Cerebellar nuclear complex (tissue), 1 donor: ENCODE measurements around the gene WSCD2.
"Not testable (repeated sequence)": the region's sequence is repeated elsewhere in the genome, so short reads cannot be mapped to it uniquely, and the experiment has no call there.

Source experiments
- DNase-seq, 2 experiments: peaks; one replicate each; lab custom pipeline; 2025; lab: John Stamatoyannopoulos, UW

WSCD2 gene

DNA sequence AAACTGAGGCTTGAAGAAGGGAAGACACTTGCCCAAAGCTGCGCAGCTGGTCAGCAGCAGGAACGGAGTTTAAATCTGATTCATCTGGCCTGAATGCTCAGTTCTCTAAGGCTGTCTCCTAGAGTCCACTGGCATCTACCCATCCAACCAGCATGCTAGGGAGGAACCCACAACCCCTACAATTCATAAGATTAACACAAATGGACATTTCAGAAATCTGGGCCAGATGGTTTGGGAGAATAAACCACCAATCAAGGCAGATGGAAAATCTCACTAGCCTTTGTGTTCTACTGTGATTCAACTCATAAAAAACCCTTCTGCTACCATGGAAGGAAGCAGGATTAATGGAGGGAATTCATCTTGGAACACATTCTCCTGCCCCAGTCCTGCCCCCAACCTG is 67.8 kb downstream of the WSCD2 start:
- DNase-seq, result no peak

DNA sequence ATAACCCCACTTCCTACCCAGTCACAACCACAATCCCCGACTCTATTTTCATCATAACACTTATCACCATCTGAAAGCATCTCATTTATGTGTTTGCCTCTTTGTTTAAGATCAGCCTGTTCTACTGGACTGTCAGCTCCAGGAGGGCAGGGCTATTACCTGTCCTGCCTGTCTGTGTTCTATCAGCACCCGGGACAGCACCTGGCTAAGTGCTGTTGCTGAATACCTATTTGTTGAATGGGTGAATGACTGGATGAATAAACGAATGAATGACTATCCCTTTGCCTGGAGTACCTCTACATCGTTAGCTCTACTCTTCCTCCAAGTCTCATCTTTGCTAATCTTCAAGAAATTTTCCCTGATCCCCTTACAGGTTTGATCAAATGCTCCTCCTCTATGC is 69.0 kb downstream of the WSCD2 start:
- no peak for DNase-seq

DNA sequence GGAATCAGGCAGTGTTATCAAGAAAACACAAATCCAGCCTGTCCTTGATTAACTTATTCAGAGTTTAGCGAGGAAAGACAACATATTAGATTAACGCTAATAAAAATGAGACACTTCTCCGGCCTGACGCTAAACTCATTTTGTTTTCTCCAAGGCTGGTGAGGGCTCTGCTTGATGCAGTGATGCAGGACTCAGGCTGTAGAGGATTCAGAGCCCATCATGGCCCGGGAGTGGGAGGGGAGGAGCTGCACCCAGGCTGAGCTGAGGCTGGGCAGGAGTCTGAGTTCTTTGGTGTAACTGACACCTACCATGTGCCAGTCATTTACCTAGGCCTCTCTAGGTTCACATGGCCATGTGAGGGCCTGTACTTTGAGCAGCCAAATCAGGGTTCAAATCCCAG is 70.0 kb downstream of the WSCD2 start:
- DNase-seq, result no peak

DNA sequence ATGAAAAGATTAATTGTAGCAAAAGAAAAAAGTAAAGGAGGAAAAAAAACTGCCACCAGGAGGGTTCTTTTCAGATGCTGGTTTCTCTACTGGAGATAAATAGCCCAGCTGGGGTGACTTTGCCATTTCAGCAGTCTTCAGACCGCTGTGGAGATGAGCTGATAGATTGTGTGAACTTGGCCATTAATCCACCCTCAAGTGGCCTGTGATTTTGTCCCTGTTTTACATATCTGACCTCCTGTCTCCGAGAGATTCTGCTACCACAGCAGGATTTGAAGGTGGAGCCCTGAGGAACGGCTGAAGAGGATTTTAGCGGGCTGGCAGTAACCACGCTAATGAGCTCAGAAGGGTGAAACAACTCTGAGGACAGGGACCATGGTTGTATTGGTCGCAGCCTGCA is 72.7 kb downstream of the WSCD2 start:
- DNase-seq, result no peak

DNA sequence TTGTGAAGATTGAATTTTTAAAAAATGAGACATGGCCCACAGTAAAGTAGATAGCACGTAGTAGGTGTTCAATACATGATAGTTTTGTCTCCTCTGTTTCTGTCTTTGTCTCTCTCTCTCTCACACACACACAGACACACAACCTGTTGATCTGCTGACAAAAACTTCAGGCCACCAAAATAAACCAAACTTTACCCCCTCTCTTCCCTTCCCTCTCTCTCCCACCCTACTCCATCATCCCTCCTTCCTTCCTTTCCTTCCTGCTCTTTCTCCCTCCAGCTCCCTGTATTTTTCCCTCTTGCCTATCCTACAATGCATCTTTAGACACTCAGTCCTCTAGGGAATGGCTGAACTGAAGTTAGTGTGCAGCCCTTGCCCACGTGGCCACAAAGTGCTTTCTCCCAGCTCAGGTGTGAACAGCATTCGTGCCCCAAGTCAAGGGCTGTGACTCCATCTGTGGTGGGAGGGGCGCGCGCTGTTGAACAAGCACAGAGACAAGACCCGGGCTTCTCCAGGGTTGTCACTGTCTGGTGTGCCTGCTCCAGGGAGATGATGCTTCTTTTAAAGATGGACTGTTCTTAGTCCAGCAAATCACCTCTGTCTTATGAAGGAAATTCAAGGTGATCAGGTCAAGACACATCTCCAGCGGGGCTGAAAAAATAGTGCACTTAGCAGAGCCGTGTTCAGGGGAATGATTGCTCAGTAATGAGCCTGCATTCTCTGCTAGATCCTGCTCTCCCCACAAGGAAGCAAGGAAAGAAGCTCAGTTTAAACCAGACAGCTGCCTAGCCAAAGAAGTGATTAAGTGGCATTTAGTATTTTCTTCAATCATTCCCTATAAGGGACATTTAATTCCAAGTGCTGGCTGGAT is 75.3 kb downstream of the WSCD2 start:
- DNase-seq, result no peak

DNA sequence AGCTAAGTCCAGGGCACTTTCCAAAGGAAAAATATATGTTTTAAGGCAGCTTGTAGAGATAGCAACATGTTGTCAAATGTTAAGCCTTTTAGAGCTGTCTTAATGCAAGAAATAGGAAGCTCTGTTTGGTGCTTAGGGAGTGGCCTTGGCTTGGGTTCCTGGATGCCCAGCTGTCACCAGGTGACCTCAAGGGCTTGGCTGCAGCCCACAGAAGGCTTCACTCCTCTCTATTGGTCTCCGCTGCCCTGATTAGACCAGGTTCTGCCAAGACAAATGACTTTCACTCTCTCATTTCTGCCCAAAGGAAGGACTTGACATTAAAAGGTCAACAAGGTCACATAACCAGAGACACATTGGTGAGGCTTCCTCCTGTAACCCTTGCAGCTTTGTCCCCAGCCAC is 76.8 kb downstream of the WSCD2 start:
- no peak for DNase-seq

DNA sequence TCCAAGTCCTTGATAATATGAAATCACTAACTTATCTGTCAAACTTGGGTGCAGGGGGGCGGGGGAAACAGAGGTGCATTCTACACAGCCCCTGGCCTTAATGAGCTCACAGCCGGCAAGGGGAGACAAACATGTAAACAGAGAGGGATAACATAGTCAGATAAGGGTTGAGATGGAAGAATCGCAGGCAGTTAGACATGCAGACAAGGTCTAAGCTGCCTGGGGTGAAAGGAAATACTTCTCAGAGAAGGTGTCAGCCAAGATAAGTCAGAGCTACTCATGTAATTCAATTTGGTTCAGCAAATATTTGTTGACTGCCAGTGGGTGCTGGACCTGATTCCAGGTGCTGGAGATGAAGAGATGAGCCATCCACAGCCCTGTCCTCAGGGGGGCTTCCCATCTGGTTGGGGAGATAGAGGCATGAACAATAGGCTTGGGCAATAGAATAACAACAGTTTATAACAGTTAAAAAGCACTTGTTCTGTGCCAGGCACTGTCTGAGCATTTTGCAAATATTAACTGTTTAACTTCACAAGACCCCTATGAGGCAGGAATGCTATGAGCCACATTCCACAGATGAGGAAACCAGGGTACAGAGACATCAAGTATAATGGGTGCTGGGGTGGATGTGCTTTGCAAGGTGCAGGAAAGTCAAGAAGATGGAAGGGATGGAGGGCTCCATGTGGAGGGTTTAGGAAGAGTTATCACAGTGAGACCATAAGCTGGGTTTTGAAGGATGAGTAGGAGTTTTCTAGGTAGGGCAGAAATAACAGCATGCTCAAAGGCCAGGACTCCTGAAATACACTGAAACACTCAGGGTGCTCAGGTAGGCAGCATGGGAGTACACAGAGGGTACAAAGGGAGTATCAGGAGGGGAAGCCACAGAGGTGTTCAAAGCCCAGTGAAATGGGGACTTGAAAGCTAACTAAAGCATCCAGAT is 79.0 kb downstream of the WSCD2 start:
- no peak for DNase-seq

DNA sequence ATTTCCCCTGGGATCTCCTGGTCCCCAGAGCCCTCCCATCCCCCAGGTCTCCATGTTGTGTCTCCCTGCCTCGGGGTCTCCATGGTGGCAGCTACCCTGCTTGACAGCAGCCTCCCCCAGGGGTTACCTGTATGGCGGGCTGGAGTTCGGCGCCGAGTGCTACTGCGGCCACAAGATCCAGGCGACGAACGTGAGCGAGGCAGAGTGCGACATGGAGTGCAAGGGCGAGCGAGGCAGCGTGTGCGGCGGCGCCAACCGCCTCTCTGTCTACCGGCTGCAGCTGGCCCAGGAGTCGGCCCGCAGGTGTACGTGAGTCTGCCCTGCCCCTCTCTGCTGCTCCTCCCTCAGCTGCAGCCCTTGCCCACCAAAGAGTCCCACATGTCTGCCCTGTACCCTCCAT is 80.9 kb downstream of the WSCD2 start:
- no peak for DNase-seq

DNA sequence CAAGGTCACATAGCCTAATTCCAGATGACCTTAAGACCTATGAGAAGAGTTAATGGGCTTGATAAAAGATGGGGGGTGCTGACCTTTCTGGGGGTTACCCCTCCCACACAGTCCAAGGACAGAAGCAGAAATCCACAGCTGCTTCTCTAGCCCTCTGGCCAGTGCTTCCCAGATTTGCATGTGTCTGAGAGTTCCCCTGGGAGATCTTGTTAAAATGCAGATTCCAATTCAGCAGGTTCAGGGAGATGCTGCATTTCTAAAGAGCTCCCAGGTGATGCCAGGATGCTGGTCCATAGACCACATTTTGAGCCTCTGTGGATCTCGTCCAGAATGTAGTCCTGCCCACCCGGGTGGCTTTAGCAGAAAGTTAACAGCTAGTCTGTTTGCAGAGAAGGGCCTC is 82.1 kb downstream of the WSCD2 start:
- no peak for DNase-seq

DNA sequence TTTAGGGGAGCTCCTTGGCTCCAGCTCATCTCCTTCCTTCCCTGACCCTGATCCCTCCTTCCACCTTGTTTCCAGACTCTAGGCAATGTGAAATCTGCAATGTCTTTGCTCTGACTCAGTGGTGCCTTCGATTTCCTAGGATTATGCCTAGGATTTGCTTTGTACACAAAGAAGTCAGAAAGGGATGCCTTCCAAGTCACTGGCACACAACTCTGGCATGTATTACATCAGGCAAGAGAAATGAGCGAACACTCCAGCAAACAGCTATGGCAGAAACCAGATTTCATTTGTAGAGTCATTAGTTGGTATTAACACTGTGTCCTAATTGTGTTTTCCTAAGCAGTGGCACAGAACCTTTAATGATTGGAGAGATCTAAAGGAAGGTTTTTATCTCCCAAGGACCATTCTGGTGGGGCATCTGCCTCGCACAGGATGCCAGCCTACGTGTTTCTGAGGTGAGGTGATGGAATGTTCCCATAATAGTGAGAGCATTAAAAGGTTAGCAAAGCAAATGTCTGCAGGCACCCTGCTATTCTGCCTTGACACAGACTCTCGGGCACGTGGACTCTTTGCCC is 84.9 kb downstream of the WSCD2 start:
- DNase-seq, result peak; percentile 12 to 24

DNA sequence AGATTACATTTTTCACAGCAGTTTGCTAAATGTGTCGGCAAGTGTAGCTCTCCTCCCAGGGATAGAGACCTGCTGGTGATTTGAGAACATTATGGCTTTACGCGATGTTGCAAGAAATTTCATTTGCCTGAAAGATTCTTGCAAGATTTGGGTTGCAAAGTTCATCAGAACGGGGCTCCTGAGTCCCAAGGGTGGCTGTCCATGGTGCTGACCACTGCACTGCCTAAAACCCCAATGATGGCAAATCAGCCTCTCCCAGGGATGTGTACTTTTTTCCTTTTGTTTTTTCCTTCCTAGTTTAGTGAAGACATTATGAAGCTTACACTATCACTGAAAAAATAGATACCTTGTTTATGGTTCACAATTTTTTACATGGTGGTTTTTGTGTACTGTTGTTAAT is 85.4 kb downstream of the WSCD2 start:
- no peak for DNase-seq

DNA sequence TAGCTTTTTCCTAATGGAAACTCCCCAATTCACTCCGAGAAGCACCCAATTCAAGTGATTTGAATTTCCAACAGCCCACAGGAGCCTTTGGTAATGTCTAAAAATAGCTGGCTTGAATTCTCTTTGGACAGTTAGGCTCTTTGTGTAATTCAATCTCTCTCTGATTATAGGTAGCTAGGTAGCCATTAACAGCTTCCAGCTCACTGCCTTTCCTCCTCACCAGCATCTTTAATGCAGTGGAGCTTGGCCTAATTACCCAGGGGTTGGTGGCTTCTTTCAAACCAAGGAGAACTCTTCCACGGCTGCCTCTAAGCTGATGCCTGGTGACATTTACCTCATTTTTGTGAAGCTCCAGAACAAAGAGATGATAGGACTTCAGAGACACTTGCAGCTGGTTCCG is 86.4 kb downstream of the WSCD2 start:
- DNase-seq, result no peak

DNA sequence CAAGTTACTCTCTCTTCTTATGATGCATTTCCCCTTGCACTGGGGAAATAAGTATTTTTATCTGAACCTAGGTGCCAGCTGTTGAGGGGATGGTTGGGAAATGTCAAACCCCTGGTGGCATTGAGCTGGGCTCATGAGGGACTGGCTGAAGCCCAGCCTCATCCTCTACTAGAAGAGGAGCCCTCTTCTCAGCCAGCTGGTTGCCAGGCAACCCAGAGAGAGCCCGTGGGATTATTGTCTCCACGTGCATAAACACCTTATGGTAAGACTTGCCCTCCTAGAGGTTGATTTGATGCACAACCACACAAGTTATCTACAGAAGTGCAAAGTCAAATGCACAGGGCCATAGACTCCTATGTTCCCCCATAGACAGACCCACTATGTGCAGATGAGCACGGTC is 89.8 kb downstream of the WSCD2 start:
- no peak for DNase-seq

DNA sequence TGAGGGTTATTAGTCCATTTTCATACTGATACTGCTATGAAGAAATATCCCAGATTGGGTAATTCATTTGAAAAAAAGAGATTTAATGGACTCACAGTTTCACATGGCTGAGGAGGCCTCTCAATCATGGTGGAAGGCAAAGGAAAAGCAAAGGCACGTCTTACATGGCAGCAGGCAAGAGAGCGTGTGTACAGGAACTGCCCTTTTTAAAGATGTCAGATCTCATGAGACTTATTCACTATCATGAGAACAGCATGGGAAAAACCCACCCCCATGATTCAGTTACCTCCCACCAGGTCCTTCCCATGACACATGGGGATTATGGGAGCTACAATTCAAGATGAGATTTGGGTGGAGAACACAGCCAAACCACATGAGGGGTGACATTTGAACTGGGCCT is 96.0 kb downstream of the WSCD2 start:
- DNase-seq, result not testable (repeated sequence)

DNA sequence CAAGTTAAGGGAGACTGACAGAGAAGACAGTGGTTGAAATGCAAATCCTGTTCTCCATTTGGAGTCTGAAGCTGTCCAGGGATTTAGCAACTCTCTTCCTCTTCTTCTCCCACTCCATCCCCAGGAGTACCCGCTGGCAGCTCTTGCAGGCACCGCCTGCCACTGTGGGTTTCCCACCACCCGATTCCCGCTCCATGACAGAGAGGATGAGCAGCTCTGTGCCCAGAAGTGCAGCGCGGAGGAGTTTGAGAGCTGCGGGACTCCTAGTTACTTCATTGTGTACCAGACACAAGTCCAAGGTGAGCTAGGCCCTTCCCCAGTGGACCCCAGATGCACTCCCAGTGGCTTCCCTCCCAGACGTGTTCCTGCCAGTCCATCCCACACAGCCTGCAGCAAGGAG is 97.8 kb downstream of the WSCD2 start:
- no peak for DNase-seq

DNA sequence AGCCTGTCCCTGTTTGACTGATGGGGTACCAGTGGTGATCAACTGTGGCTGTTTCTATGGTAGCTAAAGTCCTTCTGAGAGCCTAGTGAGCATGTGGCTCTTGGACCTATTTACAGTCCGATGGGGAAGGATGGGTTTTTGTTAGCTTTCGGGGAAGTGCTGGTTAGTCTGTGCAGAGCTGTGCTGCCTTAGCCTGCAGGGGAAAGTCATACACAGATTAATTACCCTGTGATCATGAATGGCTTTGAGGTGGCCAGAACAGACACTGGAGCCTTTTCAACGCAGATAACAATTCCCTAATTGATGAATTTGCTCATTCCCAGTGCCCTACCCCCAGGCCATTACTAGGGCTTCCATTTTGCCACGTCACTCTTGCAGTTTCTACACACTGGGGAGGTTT is 99.7 kb downstream of the WSCD2 start:
- DNase-seq, result no peak

DNA sequence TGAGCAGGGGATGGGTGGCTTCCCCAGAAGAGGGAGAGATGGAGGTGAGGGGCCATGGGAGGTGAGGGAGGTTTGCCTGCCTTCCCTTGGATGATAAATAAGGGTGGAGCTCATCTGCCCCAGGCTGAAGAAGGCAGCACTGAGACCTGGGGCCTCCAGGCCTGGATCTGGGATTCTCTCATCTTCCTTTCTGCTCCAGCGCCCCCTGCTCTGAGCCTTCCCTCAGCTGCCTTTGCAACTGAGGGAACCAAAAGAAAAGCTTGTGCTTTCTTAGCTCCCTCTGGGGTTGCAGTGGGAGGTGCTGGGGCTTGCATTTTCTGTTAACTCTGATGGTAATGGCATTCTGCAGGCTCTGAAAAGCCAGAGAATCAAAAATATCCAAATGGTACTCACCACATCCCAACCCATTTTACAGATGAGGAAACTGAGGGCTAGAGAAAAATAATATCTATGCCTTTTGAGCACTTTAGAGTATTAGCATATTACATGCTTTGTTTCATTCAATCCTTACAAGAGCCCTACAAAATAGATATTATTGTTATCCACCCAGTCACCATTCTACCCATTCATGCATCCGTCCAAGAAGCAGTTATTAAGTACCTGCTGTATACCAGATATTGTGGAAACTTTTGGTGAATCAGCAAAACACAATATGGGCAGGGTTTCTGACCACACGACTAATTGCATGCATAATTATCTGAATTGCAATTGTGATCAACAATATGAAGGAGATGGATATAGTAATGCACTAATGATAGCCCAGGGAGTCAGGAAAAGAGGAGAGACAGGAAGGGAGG is 102.2 kb downstream of the WSCD2 start:
- DNase-seq, result no peak

DNA sequence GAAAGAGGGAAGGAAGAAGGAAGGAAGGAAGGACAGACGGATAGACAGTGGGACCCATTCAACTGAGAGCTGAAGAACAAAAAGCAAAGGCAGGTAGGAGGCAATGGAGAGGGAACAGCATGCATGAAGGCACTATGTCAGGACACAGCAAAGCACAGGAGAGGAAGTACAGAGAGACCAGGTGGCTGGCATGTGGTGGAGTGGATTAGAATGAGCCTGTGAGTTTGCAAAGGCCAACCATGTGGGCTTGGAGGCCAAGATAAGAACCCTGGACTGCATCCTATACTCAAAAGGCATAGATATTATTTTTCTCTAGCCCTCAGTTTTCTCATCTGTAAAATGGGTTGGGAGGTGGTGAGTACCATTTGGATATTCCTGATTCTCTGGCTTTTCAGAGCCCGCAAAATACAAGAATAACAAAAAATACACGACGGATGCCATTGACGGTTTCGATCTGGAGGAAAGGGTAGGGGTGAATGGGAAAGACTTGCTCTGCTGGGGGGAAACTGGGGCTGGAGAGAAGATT is 102.9 kb downstream of the WSCD2 start:
- DNase-seq, result no peak

DNA sequence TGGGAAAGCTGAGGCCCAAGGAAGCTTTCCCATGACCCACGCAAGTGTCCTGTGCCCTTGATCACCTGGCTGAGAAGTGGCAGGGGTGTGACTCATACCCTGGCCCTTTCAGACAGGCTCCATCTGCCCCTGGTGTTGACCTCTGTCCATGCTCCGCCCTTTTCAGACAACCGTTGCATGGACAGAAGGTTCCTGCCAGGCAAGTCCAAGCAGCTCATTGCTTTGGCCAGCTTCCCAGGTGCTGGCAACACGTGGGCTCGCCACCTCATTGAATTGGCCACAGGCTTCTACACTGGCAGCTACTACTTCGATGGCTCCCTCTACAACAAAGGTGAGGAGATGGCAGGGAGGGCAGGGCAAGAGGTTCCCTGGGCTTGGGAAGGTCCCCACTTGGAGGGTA is 103.5 kb downstream of the WSCD2 start:
- DNase-seq, result peak; percentile 40 to 60

DNA sequence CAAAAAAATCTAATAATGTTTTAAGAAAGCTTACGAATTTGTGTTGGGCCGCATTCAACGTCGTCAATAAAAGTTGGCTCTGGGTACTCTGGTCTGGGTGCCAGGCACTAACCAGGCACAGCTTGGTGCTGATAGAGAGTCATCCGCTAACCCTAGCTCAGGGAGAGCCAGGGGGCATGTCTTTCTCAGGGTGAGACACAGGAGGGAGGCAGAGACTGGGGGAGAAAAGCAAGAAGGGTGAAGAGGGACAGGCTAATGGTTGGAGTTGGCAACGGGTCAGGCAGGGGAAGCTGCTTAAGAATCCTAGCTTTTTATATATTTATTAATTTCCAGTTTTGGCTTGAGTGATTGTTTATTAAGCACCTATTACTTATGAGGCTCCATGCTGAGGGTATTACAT is 105.1 kb downstream of the WSCD2 start:
- no peak for DNase-seq

DNA sequence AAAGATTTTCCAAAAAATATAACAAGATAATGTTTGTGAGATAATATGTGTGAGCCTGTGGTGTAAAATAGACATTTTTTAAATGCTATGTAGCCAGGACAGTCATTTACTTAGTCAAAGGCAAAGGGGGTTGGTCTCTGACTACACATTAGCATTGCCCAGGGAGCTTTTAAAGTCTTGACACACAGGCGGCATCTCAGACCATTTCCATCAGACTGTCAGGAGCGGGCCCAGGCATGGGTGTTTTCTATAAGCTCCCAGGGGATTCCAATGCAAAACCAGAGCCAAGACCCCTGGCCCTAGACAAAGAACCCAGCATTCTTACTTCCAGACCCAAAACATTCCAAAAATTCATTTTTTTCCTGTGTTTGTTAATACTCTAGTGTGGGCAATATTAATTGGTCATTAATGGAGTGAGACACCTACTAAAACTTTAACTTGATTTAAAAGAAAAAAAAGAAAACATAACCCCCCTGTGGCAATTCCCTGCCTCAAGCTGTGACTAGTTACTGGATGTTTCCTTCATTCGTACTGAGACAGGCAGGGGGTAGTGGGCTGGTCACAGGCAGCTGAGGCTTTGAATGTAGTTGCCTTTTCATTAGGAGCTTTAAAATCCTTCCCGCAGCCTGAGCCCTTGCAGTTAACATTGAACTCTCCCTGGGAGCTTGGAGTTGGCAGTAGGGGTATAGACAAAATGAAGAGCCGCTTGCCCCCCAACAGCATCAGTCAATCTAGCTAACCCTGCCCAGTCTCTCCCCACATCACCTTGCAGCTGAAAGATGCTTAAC is 106.3 kb downstream of the WSCD2 start:
- no peak for DNase-seq
